ENCODE measurements around the gene ZMIZ1. TPM values are rescaled to one million over a fixed set of nuclear protein-coding genes. Genes with fewer than 3 reads are reported as not detected.

The ZMIZ1 gene
- total RNA-seq, 1 donor from 2014 or later = 29.5 TPM

DNA sequence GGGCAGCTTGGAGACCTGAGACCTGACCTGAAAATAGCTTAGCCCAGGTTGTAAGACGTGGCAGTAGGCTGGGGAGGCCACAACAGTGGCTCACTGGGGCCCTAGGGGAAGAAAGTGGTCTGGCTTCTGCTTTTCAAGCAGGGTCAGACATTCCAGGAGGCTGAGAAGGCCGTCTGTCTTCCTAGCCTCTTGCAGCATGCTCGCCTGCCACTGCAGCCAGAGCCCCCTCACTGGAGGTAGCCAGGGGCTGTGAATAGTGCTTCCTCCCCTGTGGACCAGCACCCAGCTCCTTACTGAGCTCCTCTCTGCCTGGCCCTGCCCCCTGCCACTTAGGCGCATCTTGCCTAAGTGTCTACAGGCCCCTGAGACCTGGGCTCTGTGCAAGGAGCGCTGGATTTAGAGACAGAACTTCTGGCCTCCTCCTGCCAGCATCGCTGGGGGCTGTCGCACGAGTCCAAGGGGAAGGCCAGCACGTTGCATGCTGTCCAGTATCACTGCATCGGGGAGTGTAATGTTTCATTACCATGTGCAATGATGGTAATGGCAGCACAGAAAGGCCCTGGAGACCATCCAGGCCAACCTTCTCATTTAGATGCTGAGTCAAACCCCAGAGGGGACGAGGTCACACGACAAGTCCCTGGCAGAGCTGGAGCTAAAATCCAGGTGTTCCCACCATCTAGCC lies 12.7 kb downstream of the ZMIZ1 start:
- no peak for DNase-seq

DNA sequence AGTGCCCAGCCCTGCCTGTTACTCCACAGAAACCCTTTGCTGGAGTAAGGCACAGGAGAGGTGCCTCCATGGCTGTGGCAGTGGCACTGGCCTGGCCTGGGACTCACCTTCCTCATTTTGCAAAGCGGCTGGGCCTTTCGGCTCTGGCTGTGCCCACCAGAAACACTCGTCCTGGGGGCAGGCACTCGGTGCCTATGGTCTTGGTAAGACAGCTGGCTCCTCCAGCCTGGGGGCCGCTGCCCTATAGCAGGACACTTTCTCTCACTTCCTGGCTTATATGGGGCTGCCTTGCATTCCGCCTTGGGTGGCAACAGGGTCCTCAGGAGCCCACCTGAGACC lies 13.2 kb downstream of the ZMIZ1 start:
- no peak for DNase-seq

DNA sequence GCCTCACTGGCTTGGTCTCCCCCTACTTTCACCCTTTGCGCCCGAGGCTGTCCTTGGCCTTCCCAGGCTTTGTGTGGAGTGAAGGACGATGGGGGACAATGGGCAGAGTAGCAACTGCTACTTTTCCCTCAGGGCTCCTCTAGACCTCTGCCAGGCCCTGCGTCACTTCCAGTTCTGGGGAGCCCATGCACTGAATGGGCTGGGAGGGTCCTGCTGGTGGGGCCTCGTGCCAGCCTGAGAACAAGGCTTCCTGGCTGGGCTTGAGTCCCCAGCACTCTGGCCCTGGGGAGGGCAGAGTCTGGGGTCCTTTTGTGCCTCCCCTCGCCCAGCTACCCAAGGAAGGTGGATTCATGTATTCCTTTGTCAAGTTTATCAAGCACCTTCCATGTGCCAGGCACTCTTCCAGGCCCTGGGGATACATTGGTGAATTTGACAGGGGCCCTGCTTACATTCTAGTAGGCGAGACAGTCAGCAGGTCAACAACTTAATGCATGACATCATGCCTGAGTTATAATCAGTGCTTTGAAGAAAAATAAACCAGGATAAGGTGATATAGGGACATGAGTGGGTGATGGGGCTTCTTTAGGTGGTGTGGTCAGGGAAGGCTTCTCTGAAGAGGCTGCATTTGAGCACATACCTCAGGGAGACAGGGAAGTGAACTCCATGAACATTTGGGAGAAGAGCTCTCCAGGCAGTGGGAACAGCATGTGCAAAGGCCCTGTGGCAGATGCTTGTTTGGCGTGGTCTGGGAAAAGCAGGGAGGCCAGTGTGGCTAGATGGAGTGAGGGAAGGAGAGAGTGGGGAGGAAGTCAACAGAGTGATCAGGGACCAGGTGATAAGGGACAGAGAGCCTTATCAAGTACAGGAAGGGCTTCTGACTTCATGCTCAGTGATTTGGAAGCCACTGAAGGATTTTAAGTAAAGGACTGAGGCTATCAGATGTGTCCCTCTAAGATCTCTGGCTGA lies 14.1 kb downstream of the ZMIZ1 start:
- no peak for DNase-seq

DNA sequence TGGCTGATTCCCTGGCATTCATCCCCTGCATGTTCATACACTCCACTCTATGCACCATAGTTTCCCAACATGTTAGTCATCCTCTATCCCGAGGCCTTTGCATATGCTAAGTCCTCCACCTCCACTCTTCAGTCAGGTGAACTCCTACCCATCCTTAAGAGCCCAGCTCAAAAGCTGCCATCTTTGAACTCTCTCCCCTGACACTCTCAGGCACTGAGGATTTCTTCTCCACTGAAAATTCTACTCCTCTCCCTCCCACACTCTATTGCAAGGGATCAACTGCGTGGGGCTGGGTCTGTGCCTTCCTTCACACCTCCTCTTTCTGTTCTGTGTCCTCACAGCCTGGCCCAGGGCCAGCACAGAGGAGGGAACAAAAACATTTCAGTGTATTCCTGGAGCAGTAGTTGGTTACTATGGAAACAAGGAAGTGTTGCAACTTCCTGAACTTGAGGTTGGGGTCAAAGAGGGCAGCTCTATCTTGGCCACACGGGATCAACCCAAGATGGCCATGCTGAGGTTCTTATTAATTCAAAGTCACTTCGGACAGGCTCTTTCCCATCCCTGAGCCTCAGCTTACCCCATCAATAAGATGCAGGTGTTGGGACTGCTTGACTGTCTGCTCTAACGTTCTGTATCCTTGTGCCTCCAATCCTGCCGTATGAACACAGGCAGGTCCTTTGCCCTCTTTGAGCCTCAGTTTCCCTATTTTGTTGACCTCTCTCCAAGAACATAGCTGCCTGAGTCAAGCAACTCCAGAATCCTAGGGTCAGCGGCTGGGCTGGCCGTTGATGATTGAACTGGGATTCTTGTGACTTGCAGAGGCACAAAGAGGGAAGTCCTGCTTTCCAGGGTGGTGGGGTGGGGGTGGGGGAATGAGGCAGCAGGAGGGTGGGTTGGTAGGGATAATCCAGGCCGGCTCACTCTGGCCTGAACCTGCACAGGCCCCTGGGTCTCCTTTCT lies 15.5 kb downstream of the ZMIZ1 start:
- no peak for DNase-seq

DNA sequence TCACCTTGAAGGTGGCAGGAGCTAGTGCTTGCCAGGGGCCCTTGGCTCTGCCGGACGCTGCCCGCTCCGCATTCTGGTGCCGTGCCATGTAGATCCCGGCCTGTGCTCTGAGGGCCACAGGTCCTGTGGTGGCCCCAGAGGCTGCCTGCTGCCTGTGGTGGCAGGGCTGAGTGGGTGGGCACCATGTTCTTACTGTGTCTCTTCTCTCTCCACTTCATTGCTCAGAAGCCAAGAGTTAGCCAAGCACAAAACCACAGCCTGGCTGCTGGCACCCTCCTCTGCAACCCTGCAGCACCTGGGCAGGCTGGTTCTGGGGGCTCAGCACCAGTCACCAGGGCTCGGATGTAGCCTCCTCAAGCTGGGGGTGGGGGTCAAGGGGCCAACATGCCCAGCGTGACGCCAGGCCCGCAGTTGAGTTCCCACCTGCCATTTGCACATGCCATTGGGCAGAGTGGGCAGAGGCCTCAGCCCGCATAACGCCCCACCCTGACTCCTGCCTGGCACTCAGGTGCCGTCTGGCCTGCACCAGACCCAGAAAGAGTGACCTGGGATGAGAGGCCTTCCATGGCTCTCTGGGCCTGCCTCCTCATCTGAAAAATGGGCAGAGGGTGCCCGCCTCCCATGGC lies 16.3 kb downstream of the ZMIZ1 start:
- no peak for DNase-seq

DNA sequence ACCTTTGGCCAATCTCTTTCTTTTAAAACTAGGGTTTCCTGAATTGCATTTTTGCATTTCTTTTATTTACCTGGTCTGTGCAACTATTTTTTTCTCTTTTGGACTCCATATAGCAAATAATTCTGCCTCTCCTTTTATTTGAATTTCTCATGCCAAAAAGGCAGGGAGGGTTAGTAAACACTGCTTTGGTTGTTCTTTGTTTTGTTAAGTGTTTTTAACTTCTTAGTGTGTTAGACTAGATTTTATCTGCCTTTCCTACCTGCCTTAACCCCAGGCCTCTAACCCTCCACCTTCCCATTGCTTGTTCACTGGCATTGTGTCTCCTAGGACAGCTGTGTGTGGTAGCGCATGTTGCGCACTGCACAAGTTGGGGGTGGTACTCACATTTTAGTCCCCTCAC lies 18.1 kb downstream of the ZMIZ1 start:
- no peak for DNase-seq

DNA sequence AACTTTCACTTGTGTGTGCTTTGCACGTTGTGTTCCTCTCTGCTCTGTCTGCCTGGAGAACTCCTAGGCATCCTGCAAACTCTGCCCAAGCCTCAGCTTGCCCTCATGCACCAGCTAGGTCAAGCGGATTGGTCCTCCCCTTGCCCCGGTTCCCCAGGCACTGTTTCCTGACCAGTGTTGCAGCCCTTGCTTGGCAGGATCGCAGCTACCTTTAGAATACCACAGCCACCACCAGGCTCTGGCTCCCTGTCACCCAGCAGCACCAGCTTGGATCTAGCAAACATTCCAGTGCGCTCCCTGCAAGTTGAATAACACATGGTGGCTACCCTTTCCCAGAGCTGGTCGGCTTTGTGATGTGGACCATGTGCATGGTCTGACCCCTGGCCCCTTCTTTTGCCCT lies 19.0 kb downstream of the ZMIZ1 start:
- DNase-seq = no peak

DNA sequence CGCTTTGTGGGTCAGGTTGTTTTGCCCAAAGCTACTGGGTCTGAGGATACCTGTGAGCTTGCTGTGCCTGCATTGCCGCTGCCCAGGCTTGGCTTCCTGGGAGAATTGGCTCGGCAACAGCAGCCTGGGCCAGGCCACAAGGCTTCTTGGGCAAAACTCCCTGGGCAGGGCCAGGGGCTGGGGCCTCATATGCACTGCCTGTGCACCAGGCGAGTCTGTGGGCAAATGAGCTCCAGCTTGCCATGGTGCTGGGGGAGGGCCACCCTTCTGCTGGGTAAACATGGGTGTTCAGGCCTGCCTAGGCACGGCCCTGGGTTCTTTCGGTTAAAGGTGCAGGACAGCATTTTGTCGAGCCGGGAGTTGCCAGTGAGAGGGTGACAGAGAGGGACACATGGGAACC lies 19.4 kb downstream of the ZMIZ1 start:
- no peak for DNase-seq

DNA sequence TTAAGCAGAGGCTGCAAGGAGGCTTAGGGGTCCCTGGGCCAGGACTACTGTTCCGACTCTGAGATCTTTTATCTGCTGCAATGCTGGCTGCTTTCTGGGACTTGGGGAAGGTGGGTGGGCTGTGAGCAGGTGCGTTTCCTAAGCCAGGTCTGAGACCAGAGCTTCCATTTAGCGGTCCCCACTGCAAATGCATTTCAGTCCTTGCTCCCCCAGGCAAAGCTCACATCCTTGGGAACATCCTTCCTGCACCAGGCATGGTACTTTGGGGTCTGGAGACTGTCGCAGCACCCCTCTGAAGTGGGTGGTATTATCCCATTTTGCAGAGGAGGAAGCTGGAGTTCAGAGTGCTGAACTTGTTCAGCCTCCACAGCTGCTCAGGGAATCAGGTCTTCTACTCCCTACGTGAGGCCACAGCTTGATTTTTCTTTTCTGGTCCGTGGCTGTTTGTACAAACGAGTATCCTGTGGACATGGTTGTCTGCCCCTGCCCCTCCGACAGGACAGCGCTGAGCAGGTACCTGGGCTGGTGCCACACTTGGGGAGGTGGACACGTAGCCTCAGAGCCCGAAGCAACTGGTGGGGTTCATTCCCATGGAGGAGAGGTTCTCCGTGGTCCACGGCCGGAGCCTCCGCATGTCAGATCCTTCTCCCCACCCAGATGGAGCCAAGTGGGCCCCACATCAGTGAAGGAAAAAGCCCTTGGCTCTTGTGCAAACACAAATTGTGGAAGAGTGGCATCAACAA lies 20.0 kb downstream of the ZMIZ1 start:
- no peak for DNase-seq

DNA sequence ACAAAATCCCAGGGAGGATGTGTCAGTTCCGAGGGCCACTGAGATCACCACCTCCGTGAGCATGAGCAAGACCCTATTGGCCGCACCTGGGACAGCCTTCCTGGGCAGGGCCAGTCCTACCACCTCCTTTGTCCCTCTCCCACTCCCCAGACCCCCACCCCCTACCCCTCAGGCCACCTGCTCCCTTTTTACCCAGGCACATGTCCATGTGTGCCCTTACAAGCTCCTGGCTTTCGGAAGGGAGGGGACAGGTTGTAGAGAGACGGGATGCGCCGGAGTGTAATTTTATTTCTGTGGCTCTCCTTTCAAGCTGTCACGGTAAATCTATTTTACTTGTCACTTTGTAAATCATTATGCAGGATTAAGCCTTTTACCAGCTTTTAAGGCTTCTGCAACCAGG lies 20.9 kb downstream of the ZMIZ1 start:
- no peak for DNase-seq

DNA sequence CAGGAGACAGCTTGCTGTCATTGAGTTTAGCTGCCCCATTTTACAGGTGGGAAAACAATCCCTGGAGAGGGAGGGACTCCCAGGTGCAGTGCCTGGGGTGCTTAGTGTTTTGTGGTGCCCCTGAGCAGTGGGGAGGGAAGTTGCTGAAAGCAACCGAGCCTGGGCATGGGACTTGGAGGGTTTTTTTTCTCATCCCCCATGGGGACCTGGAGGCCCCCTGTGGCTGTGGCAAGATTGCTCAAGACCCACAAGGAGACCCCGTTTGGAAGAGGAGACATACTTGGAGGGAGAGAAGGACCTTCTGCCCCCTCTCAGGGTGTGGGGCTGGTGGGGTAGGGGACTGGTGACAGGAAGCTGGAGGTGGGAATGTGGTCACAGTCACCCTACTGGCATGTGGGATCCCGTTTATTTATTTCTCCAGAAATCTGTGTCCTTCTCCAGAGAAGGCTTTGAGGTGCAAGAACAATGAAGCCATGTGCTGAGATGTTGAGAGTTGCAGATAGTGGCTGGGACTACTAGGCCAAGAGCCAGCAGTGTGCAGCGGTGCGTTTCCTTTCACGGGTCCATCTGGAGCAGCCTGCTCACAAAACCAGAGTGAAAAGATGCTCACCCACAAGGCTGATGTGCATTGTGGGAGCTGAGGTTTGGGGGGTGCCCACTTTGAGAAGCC lies 21.5 kb downstream of the ZMIZ1 start:
- no peak for DNase-seq

DNA sequence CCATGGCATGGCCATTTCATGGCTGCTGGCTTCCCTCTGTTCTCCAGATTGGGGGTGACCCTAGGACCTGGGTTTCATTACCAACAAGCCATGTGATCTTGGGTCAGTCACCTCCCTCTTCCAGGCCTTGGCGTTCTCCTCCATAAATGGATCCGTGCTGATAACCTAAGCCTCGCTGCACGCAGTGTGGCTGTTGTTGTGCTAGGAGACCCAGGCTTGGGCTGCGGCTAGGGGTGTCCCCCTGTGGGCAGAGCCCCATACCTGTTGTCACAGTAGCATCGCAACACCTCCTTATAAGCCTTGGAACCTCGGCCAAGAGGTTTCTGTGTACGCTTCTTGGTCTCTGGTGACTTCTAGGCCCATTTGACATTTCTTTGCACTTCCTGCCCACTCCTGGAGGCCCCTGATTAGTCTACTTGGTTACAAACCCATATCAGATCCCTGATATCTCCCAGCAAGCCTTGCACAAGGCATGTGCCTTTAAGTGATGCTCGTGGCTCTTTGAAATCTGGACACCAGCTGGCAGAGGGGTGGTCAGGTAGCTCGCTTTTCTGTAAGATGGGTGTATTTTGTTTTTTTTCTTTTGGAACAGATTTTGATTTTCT lies 23.6 kb downstream of the ZMIZ1 start:
- DNase-seq = no peak

DNA sequence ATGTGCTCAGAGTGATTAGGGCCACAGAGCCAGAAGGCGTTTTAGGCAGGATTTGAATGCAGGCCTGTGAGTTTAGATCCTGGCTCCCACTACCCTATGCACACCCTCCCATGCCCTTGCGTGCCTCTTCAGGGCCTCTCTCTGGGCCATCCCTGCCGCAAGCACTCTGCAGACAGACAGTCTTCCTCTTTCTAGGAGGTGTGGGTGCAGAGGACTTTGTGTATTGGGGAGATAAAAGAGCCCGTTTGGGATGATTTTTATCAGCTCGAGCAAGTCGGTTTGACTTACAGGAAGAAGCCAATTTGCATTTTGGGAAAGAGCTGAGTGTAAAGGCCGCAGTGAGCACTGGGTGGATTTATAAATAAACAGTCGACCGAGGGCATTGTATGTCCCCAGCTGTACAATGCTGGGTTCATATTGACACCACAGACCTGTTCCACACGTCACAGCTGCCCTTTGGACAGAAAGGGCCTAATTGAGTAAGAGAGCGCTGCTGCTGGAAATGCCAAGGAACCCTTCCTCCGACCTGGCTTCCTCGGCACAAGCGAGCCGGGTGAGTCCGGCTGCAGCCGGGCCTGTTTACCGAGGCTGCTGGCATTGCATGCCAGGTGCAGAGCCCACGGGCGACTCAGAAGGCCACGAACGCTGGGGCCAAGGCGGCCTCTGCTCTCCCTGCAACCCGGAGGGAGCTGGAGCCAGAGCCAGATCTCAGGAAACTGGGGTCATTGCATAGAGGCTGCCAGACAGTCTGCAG lies 25.1 kb downstream of the ZMIZ1 start:
- DNase-seq = no peak

DNA sequence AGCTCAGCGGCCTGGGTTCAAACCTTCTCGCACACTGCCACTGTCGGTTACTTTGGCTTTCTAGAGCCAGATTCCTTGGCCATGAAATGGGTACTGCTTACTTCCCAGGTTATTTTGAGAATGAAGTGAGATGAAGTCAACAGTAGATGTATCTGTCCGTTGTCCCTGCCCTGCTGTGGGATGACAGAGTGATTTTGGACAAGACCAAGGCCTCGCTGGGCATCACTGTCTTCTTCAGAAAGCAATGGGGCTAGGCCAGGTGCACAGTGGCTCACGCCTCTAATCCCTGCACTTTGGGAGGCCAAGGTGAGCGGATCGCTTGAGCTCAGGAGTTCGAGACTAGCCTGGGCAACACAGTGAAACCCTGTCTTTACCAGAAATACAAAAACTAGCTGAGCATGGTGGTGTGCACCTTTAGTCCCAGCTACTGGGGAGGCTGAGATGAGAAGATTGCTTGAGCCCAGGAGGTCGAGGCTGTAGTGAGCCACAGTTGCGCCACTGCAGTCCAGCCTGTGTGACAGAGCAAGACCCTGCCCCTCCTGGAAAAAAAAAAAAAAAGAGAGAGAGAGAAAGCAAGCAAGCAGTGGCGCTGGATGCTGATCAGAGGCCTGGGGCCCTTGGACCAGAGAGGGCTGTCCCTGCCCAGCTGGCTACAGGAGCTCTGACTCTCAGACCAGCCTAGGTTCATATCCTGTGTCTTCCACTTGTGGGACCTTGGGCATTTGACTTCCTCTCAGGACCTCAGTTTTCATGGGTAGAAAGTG lies 25.8 kb downstream of the ZMIZ1 start:
- no peak for DNase-seq

DNA sequence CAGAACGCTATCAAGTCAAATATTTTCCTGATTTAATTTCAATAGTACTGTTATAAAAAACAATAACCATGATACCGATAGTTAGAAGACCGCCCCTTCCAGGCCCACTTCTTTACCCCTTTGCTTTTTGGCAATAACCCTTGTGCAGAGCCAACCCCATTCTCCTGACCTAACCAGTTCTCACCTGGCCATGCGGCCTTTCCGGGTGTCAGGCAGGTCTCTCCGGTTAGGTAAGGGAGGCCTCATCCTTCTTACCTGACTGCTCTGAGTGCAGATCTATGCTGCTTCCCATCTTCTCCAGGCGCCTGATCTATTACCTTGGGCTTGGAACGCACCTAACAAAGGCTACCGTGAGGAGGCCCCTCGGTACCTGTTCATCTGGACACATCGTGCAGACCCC lies 26.6 kb downstream of the ZMIZ1 start:
- no peak for DNase-seq

DNA sequence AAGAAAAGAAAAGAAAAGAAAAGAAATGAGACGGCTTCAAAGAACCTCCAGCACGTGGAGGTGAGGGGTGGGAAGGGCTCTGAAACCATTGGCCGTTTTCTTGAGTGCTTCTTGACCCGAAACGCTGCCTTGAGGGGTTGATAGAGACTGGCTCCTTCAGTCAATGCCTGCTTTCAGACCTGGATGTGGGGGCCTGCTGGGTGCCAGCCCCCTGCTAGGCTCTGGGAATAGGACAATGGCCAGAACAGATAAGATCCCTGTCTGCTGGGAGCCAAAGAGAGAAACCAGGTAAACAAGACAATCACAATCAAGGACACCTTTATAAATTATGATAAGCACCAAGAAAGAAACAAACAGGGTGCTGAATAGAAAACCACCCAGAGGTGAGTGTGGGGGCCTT lies 27.7 kb downstream of the ZMIZ1 start:
- DNase-seq = no peak

DNA sequence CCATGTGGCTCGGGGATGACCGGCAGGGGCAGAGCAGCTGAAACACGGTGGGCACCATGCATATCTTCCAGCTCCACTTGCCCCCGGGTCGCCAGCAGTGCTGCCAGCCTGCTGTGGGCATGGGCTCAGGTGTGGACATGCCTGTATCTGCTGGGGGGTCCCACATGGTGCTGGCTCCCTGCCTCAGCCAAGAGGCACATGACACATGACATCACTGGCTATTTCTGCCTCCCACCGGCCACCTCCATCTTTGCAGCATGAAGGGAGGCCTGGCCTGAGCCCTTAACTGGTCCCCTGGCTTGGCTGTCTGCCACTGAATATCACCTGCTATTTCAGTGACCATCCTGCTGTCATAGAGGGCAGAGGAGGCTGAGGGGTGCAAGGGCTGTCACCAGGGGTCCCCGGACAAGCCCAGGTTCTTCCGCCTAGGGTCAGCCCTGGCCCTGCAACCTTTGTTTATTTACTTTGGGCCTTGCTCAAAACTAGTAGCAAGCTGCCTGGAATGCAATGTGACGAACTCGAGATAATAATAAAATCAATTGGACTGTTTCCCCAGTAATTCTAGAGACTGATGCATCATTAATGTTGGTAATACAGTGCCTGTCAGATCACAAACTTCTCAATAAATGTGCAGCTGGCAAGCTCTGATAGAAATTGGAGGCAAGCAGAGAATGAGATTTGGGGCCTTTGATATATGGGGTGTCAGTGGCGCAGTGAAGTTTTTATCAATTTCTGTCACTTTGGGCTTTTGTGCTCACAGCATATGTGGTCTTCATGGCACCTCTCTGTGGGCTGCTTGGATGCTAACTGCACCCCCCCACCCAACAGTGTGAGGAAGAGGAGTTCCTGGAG lies 28.5 kb downstream of the ZMIZ1 start:
- DNase-seq = no peak

DNA sequence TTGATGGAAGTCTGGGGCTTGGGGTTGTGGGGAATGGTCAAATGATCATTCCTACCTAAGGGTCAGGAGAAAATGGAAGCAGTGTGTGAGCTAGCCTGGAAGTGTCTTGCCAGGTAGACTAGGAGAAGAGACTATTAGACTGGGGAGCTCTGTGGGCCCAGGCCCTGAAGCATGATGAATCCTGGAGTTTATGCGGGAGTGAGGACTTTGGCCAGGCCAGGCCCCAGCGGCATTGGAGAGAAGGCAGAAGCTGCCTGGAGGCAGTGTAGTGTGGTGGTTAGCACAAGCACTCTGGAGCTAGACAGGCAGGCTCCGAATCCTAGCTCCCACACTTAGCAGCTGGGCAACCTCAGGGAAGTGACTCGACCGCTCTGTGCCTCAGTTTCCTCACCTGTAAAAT lies 29.3 kb downstream of the ZMIZ1 start:
- no peak for DNase-seq

Measured in occipital lobe (tissue), 2 donors.